Liver (tissue), 3 donors: ENCODE results near the gene FAM98B.

Source experiments
- GABPA ChIP-seq, 2 donors: IDR thresholded peaks in 1 of 2; conservative IDR thresholded peaks in 1 of 2; 2 replicates each; pipeline ENCODE4 v1.6.1; 2016; ENCODE audit warnings: antibody characterized with exemption in 2 of 2, mild to moderate bottlenecking in 1 of 2, moderate library complexity in 1 of 2
- REST ChIP-seq: IDR thresholded peaks from 2 replicates; pipeline ENCODE4 v1.6.1; 2016; ENCODE audit warnings: antibody characterized with exemption, mild to moderate bottlenecking
- SP1 ChIP-seq: IDR thresholded peaks from 2 replicates; pipeline ENCODE4 v1.6.1; 2018; ENCODE audit warnings: antibody characterized with exemption, mild to moderate bottlenecking
- TAF1 ChIP-seq: conservative IDR thresholded peaks from 2 replicates; pipeline ENCODE4 v1.6.1; 2016; ENCODE audit warnings: antibody characterized with exemption, mild to moderate bottlenecking
- YY1 ChIP-seq: IDR thresholded peaks from 2 replicates; pipeline ENCODE4 v1.6.1; 2016; ENCODE audit warnings: antibody characterized with exemption, mild to moderate bottlenecking
- ZBTB33 ChIP-seq: IDR thresholded peaks from 2 replicates; pipeline ENCODE4 v1.6.1; 2016; ENCODE audit warnings: antibody characterized with exemption
- TF ChIP-seq, protein P1 (sequence below): fragments of 150-350 bp; IDR thresholded peaks from 2 replicates; pipeline ENCODE4 v1.5.1; 2017; ENCODE audit warnings: improper control_type of control experiment, low read depth, low read length; ENCODE audit not compliant: missing input control
- TF ChIP-seq, protein P2 (sequence below): IDR thresholded peaks from 2 replicates; pipeline ENCODE4 v1.6.1; 2016; ENCODE audit warnings: antibody characterized with exemption
- donor health status: healthy.
- donor health status: healthy.

DNA sequence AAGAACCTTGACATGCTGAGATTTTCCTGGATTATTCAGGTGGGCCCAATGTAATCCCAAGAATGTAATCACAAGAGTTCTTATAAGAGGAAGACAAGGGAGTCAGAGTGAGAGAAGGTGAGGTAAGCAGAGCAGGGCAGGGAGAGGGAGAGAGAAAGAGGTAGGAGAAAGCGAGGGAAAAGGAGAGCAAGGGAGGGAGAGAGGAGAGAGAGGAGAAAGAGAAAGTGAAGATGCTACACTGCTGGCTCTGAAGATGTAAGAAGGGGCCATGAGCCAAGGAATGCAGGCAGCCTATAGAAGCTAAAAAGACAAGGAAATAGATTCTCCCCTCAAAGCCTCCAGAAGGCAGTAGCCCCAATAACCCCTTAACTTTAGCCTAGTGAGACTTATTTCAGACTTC, 28.7 kb upstream of the FAM98B start:
- TF ChIP-seq, protein P1, sequence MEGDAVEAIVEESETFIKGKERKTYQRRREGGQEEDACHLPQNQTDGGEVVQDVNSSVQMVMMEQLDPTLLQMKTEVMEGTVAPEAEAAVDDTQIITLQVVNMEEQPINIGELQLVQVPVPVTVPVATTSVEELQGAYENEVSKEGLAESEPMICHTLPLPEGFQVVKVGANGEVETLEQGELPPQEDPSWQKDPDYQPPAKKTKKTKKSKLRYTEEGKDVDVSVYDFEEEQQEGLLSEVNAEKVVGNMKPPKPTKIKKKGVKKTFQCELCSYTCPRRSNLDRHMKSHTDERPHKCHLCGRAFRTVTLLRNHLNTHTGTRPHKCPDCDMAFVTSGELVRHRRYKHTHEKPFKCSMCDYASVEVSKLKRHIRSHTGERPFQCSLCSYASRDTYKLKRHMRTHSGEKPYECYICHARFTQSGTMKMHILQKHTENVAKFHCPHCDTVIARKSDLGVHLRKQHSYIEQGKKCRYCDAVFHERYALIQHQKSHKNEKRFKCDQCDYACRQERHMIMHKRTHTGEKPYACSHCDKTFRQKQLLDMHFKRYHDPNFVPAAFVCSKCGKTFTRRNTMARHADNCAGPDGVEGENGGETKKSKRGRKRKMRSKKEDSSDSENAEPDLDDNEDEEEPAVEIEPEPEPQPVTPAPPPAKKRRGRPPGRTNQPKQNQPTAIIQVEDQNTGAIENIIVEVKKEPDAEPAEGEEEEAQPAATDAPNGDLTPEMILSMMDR = no peak
- TF ChIP-seq REST (no peak), TAF1 (no peak), SP1 (no peak), GABPA (IDR thresholded peaks at IDR 0.05 in 1 of 2, conservative IDR thresholded peaks at IDR 0.05 in 1 of 2) (no peak), ZBTB33 (no peak), YY1 (no peak)
- TF ChIP-seq, protein P2, sequence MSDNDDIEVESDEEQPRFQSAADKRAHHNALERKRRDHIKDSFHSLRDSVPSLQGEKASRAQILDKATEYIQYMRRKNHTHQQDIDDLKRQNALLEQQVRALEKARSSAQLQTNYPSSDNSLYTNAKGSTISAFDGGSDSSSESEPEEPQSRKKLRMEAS = no peak
